ENCODE results near the gene MTLN.

MTLN gene

GRCh38 chr2:110172506-110172905, 39.8 kb downstream of the MTLN start:
- in situ Hi-C loops (cut with HindIII; ENCODE audit: low pct_unique_long_range_greater_than_20kb, low sequenced_read_pairs), result no loop called here
- DNase-seq (ENCODE audit: low read depth in 1 of 2, low spot score in 1 of 2), result no peak
- TF ChIP-seq JUND (IDR thresholded peaks at IDR 0.05; ENCODE audit: low read depth), result no peak

GRCh38 chr2:110170102-110170501, 42.2 kb downstream of the MTLN start:
- TF ChIP-seq JUND (IDR thresholded peaks at IDR 0.05; ENCODE audit: low read depth), result no peak
- in situ Hi-C loops (cut with HindIII; ENCODE audit: low pct_unique_long_range_greater_than_20kb, low sequenced_read_pairs), result no loop called here
- DNase-seq (ENCODE audit: low read depth in 1 of 2, low spot score in 1 of 2), result no peak

GRCh38 chr2:110167326-110168000, 44.9 kb downstream of the MTLN start:
- in situ Hi-C loops (cut with HindIII; ENCODE audit: low pct_unique_long_range_greater_than_20kb, low sequenced_read_pairs), result no loop called here

GRCh38 chr2:110166266-110166665, 46.1 kb downstream of the MTLN start:
- TF ChIP-seq JUND (IDR thresholded peaks at IDR 0.05; ENCODE audit: low read depth), result no peak
- DNase-seq (ENCODE audit: low read depth in 1 of 2, low spot score in 1 of 2), result no peak
- in situ Hi-C loops (cut with HindIII; ENCODE audit: low pct_unique_long_range_greater_than_20kb, low sequenced_read_pairs), result no loop called here

More at GRCh38 chr2:110167326-110168000, 44.9 kb downstream of the MTLN start:
- TF ChIP-seq JUND (IDR thresholded peaks at IDR 0.05; ENCODE audit: low read depth), result no peak
- no peak for DNase-seq (ENCODE audit: low read depth in 1 of 2, low spot score in 1 of 2)
